Muscle layer of colon (tissue), 2 donors: Measurements from ENCODE around the gene ABRAXAS1.
"Not testable (repeated sequence)": the region's sequence is repeated elsewhere in the genome, so short reads cannot be mapped to it uniquely, and the experiment has no call there.

Experiments
- H3K27ac ChIP-seq: one replicate; pipeline ENCODE4 v1.7.0; 2013; ENCODE audit warnings: low read depth, mild to moderate bottlenecking, low read length, moderate library complexity
- H3K27me3 ChIP-seq, 2 donors: one replicate each; pipeline ENCODE4 v1.7.0; 2013; ENCODE audit warnings: low read length in 2 of 2, mild to moderate bottlenecking in 2 of 2; ENCODE audit not compliant: insufficient read depth in 2 of 2, control insufficient read depth in 1 of 2
- H3K36me3 ChIP-seq: one replicate; pipeline ENCODE4 v1.7.0; 2013; ENCODE audit warnings: mild to moderate bottlenecking, low read length; ENCODE audit not compliant: insufficient read depth
- H3K4me1 ChIP-seq: one replicate; pipeline ENCODE4 v1.7.0; 2013; ENCODE audit warnings: mild to moderate bottlenecking, low read length; ENCODE audit not compliant: insufficient read depth
- H3K4me3 ChIP-seq, 2 donors: one replicate each; pipeline ENCODE4 v1.7.0; 2013; ENCODE audit warnings: low read length in 2 of 2, low read depth in 1 of 2, mild to moderate bottlenecking in 1 of 2, moderate library complexity in 1 of 2
- H3K9ac ChIP-seq: one replicate; pipeline ENCODE4 v1.7.0; 2013; ENCODE audit warnings: low read length
- H3K9me3 ChIP-seq: one replicate; pipeline ENCODE4 v1.7.0; 2013; ENCODE audit warnings: mild to moderate bottlenecking, low read length
- donor health status: abdominal sarcoma.
- donor health status: Adenocarcinoma of cecum.

ABRAXAS1 gene

DNA sequence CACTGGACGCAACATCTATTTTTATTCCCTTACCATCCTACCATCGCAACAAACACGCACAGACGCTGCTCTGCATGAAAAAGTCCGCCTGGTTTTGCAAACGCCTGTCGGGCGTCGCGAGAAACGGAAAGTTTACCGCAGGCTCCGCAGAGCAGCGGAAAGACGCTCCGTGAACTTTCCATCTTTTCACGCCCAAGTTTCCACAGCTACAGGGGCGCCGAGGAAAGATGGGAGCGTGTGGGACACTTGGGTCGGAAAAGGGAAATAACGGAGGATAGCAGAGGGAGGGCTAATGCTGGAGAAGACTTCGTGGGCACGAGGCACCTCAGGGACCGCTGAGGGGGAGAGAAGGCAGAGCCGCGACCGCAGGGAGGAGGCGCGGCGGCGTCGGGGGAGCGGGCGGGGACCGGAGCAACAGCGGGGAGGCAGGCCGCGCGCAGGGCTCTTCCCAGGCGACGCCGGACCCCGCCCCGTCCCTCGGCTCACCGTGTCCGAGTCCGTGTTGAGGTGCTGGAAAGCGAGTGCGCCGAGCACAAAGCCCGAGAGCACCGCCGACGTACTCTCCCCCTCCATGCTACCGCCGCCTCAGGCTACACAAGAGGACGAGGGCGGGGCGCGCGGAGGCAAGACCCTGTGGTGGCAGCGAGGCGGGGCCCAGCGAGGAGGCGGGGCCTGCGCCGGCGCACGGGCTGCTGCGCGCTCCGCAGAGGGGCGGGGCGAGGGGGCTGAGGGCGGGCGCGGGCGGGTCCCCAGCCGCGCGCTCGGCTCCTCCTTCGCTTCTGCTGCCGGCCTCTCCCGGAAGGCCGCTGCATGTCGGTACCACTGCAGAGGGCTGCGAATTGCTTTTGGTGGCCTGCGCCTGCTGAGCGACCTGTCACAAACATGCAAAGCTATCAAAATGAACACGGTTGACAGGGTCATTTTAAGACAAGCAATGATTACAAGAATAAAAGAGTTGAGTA lies at the start of gene ABRAXAS1:
ABRAXAS1 (minus strand) TSS at position 601 of the 962 bp plus-strand sequence; CDS start at position 573, 28 bp downstream.
- no peaks in the 10 kb centered on the region for H3K36me3 ChIP-seq
- H3K27me3 ChIP-seq: no peaks in the 10 kb centered on the region
- peaks cover 5% of the 10 kb centered on the region for H3K4me1 ChIP-seq
- peak within 1 kb of the TSS; percentile 60 for H3K9ac ChIP-seq
- no peaks in the 10 kb centered on the region for H3K9me3 ChIP-seq
- peak within 1 kb of the TSS; percentile 87 for H3K27ac ChIP-seq
- H3K4me3 ChIP-seq: peak within 1 kb of the TSS; percentile 71 to 94

- Histone ChIP-seq H3K4me3 (no peak overlapping the region), H3K27ac (no peak overlapping the region), H3K27me3 (no peaks in the 10 kb centered on the region), H3K4me1 (no peaks in the 10 kb centered on the region), H3K36me3 (no peaks in the 10 kb centered on the region), H3K9ac (no peak overlapping the region), H3K9me3 (no peaks in the 10 kb centered on the region)
Measured at GRCh38 chr4:83527671-83528070, 42.8 kb upstream of the ABRAXAS1 start.

DNA sequence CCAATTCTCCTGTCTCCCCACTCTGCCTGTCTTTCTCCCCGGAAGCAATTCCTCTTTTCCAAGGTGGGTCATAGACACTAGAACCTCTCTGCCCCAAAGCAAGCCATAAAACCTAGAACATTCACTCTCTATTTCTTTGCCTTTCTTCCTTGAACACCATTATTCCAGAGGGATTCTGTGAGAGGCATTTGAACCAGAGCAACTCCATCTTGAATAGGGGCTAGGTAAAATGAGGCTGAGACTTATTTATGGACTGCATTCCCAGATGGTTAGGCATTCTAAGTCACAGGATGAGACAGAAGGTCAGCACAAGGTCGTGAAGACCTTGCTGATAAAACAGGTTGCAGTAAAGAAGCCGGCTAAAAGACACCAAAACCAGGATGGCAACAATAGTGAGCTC lies 37.3 kb upstream of the ABRAXAS1 start:
- Histone ChIP-seq H3K9me3 (no peaks in the 10 kb centered on the region), H3K4me3 (no peak overlapping the region), H3K4me1 (no peaks in the 10 kb centered on the region), H3K27me3 (no peaks in the 10 kb centered on the region), H3K36me3 (no peaks in the 10 kb centered on the region), H3K27ac (no peak overlapping the region), H3K9ac (no peak overlapping the region)

DNA sequence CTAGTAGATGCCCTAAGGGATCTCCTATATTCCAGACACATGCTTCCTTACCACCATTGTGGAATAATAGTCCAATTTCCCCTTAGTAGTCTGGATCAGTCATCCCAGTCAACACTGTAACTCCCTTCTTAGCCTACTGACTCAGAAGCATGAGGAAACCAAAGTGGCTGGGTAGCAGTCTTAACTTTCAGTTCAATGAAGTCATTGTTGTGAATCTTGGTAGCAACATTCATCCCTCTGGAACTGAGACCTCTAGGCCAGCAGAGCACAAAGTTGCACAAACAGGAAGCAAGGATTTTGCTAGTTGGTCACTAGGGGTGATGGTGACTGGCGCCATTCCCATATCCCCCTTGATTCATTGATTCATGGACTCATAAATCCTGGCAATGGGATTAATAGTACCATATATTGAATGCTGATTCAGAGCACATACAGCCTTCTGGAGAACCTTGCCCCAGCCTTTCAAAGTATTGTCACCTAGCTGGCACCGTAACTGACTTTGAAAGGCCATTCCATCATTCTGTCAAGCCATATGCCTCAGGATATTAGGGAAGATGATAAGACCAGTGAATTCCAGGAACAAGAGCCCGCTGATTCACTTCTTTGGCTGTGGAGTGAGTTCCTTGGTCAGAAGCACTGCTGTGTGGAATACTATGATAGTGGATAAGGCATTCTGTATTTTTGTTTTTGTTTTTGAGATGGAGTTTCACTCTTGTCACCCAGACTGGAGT lies 31.3 kb upstream of the ABRAXAS1 start:
- Histone ChIP-seq H3K4me1 (no peaks in the 10 kb centered on the region), H3K27ac (no peak overlapping the region), H3K27me3 (no peaks in the 10 kb centered on the region), H3K4me3 (no peak overlapping the region), H3K9ac (no peak overlapping the region), H3K9me3 (no peaks in the 10 kb centered on the region), H3K36me3 (no peaks in the 10 kb centered on the region)

GRCh38 chr4:83510442-83510841 lies 25.5 kb upstream of the ABRAXAS1 start:
- Histone ChIP-seq H3K27me3 (no peaks in the 10 kb centered on the region), H3K9ac (no peak overlapping the region), H3K27ac (no peak overlapping the region), H3K4me1 (no peaks in the 10 kb centered on the region), H3K9me3 (no peaks in the 10 kb centered on the region), H3K36me3 (no peaks in the 10 kb centered on the region), H3K4me3 (no peak overlapping the region)

- not testable (repeated sequence) for H3K36me3 ChIP-seq, H3K9ac ChIP-seq, H3K4me1 ChIP-seq, H3K27me3 ChIP-seq, H3K27ac ChIP-seq, H3K9me3 ChIP-seq, H3K4me3 ChIP-seq
Measured at GRCh38 chr4:83509156-83509585, 24.3 kb upstream of the ABRAXAS1 start.

DNA sequence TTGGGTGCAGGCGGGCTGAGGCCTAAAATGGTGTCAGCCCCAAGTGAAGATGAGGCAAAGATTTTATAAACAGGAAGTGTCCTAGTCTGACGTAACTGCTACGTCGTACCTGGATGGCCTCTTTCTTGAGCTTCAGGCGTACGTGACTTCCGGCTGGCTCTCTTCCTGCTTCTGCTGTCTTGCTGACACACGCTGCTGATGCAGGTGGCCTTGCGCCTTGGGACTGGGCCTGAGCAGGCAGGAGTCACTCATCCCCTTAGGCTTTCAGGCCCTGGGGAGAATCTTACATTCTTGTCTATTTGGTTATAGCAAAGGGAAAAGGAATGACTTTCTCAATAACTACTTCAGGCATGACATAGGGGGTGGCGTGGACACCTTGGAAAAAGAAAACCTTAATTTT lies 20.1 kb upstream of the ABRAXAS1 start:
- Histone ChIP-seq H3K27me3 (no peaks in the 10 kb centered on the region), H3K4me1 (no peaks in the 10 kb centered on the region), H3K4me3 (no peak overlapping the region), H3K9me3 (no peaks in the 10 kb centered on the region), H3K9ac (no peak overlapping the region), H3K36me3 (no peaks in the 10 kb centered on the region), H3K27ac (no peak overlapping the region)

DNA sequence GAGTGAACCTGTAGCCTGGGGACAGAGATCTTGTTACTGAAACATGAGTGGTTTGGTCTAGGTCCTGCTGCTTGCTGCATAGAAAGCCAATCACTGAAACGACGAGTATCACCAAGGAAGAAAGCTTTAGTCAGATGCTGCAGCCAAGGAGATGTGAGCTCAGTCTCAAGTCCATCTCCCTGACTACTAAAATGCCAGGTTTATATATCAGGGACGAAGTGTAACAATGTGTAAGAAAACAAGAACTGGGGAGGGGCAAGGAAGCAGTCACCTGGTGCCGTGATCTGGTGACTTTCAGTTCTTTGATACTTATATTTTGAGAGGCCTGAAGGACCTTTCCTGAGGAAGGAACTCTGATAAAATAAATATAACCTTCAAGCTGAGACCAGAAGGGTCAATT lies 19.6 kb upstream of the ABRAXAS1 start:
- Histone ChIP-seq H3K27ac (no peak overlapping the region), H3K4me3 (no peak overlapping the region), H3K27me3 (no peaks in the 10 kb centered on the region), H3K9ac (no peak overlapping the region), H3K36me3 (no peaks in the 10 kb centered on the region), H3K9me3 (no peaks in the 10 kb centered on the region), H3K4me1 (no peaks in the 10 kb centered on the region)

- Histone ChIP-seq H3K36me3 (no peaks in the 10 kb centered on the region), H3K4me1 (no peaks in the 10 kb centered on the region), H3K9ac (no peak overlapping the region)
Measured at GRCh38 chr4:83503974-83504373, 19.1 kb upstream of the ABRAXAS1 start.

DNA sequence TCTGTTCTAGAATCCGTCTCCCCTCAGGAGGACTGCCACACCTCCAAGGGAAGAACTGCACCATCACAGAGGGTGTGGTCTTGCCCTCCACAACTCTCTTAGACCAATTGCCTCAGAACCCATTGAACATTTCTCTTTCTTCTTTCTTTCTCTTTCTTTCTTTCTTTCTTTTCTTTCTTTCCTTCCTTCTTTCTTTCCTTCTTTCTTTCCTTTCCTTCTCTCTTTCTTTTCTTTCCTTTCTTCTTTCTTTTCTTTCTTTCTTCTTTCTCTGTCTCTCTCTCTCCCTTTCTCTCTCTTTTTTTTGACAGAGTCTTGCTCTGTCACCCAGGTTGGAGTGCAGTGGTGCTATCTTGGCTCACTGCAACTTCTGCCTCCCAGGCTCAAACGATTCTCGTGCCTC lies 16.8 kb upstream of the ABRAXAS1 start:
- not testable (repeated sequence) for H3K4me1 ChIP-seq, H3K27me3 ChIP-seq, H3K9ac ChIP-seq

More at GRCh38 chr4:83503974-83504373, 19.1 kb upstream of the ABRAXAS1 start:
- H3K27me3 ChIP-seq: no peaks in the 10 kb centered on the region
- H3K9me3 ChIP-seq: no peaks in the 10 kb centered on the region
- H3K4me3 ChIP-seq: no peak overlapping the region
- H3K27ac ChIP-seq: no peak overlapping the region

DNA sequence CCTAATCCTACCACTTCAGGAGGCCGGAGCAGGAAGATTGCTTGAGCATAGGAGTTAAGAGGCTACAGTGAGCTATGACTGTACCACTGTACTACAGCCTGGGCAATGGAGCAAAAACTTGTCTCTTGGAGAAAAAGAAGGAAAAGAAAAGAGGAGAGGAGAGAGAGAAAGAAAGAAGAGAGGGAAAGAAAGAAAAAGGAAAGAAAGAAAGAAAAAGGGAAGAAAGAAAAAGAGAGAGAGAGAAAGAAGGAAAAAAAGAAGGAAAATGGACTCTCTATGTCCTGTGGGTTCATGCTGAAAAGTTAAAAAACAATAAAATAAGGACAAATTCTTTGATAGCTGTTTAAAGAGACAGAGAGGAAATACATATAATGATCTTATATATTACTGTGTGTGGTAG lies 13.3 kb upstream of the ABRAXAS1 start:
- H3K36me3 ChIP-seq: no peaks in the 10 kb centered on the region
- no peak overlapping the region for H3K9ac ChIP-seq
- no peak overlapping the region for H3K4me3 ChIP-seq

More for the DNA sequence above, 16.8 kb upstream of the ABRAXAS1 start:
- not testable (repeated sequence) for H3K36me3 ChIP-seq, H3K27ac ChIP-seq, H3K9me3 ChIP-seq, H3K4me3 ChIP-seq

More for the DNA sequence above, 13.3 kb upstream of the ABRAXAS1 start:
- H3K9me3 ChIP-seq: no peaks in the 10 kb centered on the region
- no peaks in the 10 kb centered on the region for H3K27me3 ChIP-seq
- H3K27ac ChIP-seq: no peak overlapping the region
- H3K4me1 ChIP-seq: no peaks in the 10 kb centered on the region
